K562 (cell line): Measurements from ENCODE around the gene TRAIP. TPM values are rescaled to one million over a fixed set of nuclear protein-coding genes. Genes with fewer than 3 reads are reported as not detected.

Experiments
- ATF1 ChIP-seq, 2 experiments: fragments of 450-650 bp in 1 of 2; IDR thresholded peaks; 2 replicates each; pipeline ENCODE4 v1.6.1; 2016; ENCODE audit warnings: missing compliant biosample characterization in 1 of 2, missing genetic modification characterization in 1 of 2
- CBX5 ChIP-seq: IDR thresholded peaks from 2 replicates; pipeline ENCODE4 v1.6.1; 2014; ENCODE audit warnings: low read depth, borderline replicate concordance
- CREB1 ChIP-seq, 2 experiments: sonication (generic) in 1 of 2; formaldehyde crosslinking in 1 of 2; IDR thresholded peaks; 2 replicates each; pipeline versions ENCODE4 v1.6.1 to v1.8.0; 2012 to 2022; ENCODE audit warnings: inconsistent platforms in 1 of 2, mild to moderate bottlenecking in 1 of 2, missing genetic modification reagents in 1 of 2, moderate library complexity in 1 of 2
- E2F4 ChIP-seq: sonication (generic); formaldehyde crosslinking; IDR thresholded peaks from 2 replicates; pipeline ENCODE4 v1.8.0; 2022; ENCODE audit warnings: mild to moderate bottlenecking, low read depth, missing genetic modification reagents
- FIP1L1 ChIP-seq: fragments of 200-400 bp; formaldehyde crosslinking; IDR thresholded peaks from 2 replicates; pipeline ENCODE4 v1.6.1; 2018; ENCODE audit warnings: mild to moderate bottlenecking, low read depth, low read length; ENCODE audit not compliant: poor library complexity, severe bottlenecking
- GABPB1 ChIP-seq: sonication (generic); formaldehyde crosslinking; IDR thresholded peaks from 2 replicates; pipeline ENCODE4 v1.8.0; 2022; ENCODE audit warnings: mild to moderate bottlenecking, missing genetic modification reagents
- MAFG ChIP-seq: fragments of 450-650 bp; conservative IDR thresholded peaks from 2 replicates; pipeline ENCODE4 v1.6.1; 2016; ENCODE audit warnings: missing genetic modification characterization, missing compliant biosample characterization
- NR2C2 ChIP-seq, 2 experiments: fragments of 200-800 bp in 1 of 2; sonication (Bioruptor generic) in 1 of 2; sonication (generic) in 1 of 2; formaldehyde crosslinking in 1 of 2; IDR thresholded peaks; 2 replicates each; pipeline versions ENCODE4 v1.6.1 to v1.8.0; 2016 to 2022; ENCODE audit warnings: mild to moderate bottlenecking in 1 of 2, missing compliant biosample characterization in 1 of 2, missing genetic modification characterization in 1 of 2, missing genetic modification reagents in 1 of 2
- NRF1 ChIP-seq, 2 experiments: fragments of 450-650 bp; IDR thresholded peaks in 1 of 2; conservative IDR thresholded peaks in 1 of 2; 2 replicates each; pipeline ENCODE4 v1.6.1; 2014; ENCODE audit warnings: mild to moderate bottlenecking in 2 of 2
- RB1 ChIP-seq: fragments of 450-650 bp; IDR thresholded peaks from 2 replicates; pipeline ENCODE4 v1.6.1; 2017; ENCODE audit warnings: low read depth, mild to moderate bottlenecking
- RBFOX2 ChIP-seq: fragments of 200-400 bp; formaldehyde crosslinking; IDR thresholded peaks from 2 replicates; pipeline ENCODE4 v1.6.1; 2017; ENCODE audit warnings: low read depth, mild to moderate bottlenecking, low read length, moderate library complexity
- TAF9B ChIP-seq: fragments of 450-650 bp; IDR thresholded peaks from 2 replicates; pipeline ENCODE4 v1.6.1; 2018; ENCODE audit warnings: mild to moderate bottlenecking; ENCODE audit not compliant: partially characterized antibody
- XRCC5 ChIP-seq: fragments of 200-400 bp; formaldehyde crosslinking; IDR thresholded peaks from 2 replicates; pipeline ENCODE4 v1.6.1; 2017; ENCODE audit warnings: low read depth, mild to moderate bottlenecking, low read length
- ZBTB1 ChIP-seq: sonication (generic); formaldehyde crosslinking; IDR thresholded peaks from 2 replicates; pipeline ENCODE4 v1.8.1; 2023; ENCODE audit warnings: missing genetic modification reagents, low read depth, mild to moderate bottlenecking, borderline replicate concordance
- polyA plus RNA-seq, 8 experiments: library from polyadenylated mRNA; depleted of rRNA in 4 of 8; stranded (reverse) in 5 of 8; unstranded in 3 of 8; fragments of >200 nt; fragmentation: Nextera tagmentation in 2 of 8; fragmentation: Illumina TruSeq in 1 of 8; extraction: Ambion mirVana in 2 of 8; extraction: Trizol in 1 of 8; gene quantifications; 2 replicates each; pipeline versions ENCODE4 v1.2.1 to v1.2.3, GENCODE V29; 2011 to 2014; ENCODE audit warnings: inconsistent platforms in 1 of 8, missing spikeins in 1 of 8
- total RNA-seq, 7 experiments: library from RNA; depleted of rRNA in 6 of 7; stranded (reverse); fragments of >200 nt in 6 of 7; fragmentation: Illumina TruSeq in 2 of 7; extraction: Trizol in 2 of 7; gene quantifications; 2 replicates each; pipeline versions ENCODE4 v1.2.1 to v1.2.3, GENCODE V29; 2011 to 2021; ENCODE audit warnings: low replicate concordance in 1 of 7
- TF ChIP-seq, protein P1 (sequence below): fragments of 200-800 bp; sonication (Bioruptor generic); IDR thresholded peaks from 2 replicates; pipeline ENCODE4 v1.6.1; 2017; ENCODE audit warnings: missing genetic modification characterization, missing compliant biosample characterization
- TF ChIP-seq, protein P2 (sequence below): sonication (generic); formaldehyde crosslinking; IDR thresholded peaks from 2 replicates; pipeline ENCODE4 v1.9.0; 2022; ENCODE audit warnings: mild to moderate bottlenecking, missing genetic modification reagents
- TF ChIP-seq, protein P3 (sequence below): fragments of 250-450 bp; sonication (Bioruptor Pico); IDR thresholded peaks from 2 replicates; pipeline ENCODE4 v1.4.0; 2020; ENCODE audit warnings: mild to moderate bottlenecking, moderate library complexity, borderline replicate concordance

Gene TRAIP
- total and polyA plus RNA-seq, 9 of the 15 experiments (the other 6 are each of a cell fraction or from before 2014, with no cell fraction given) = 14.3 to 38.6 (median 21.2) TPM

- TF ChIP-seq, protein P1, sequence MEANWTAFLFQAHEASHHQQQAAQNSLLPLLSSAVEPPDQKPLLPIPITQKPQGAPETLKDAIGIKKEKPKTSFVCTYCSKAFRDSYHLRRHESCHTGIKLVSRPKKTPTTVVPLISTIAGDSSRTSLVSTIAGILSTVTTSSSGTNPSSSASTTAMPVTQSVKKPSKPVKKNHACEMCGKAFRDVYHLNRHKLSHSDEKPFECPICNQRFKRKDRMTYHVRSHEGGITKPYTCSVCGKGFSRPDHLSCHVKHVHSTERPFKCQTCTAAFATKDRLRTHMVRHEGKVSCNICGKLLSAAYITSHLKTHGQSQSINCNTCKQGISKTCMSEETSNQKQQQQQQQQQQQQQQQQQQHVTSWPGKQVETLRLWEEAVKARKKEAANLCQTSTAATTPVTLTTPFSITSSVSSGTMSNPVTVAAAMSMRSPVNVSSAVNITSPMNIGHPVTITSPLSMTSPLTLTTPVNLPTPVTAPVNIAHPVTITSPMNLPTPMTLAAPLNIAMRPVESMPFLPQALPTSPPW (CRISPR knock-in tag) = peak; percentile 73
- TF ChIP-seq MAFG (tag) = no peak
- peak; percentile 77 for TF ChIP-seq RB1
- TF ChIP-seq XRCC5 = 0 out of 2 replicates have a peak, but pooled peaks have one; percentile 50
- TF ChIP-seq NR2C2 (CRISPR knock-in tag; IDR thresholded peaks at IDR 0.05) = 0 out of 2 replicates have a peak, but pooled peaks have one; percentile 11
- no peak for TF ChIP-seq NR2C2 (tag; IDR thresholded peaks at IDR 0.05)
- TF ChIP-seq GABPB1 (CRISPR knock-in tag) = peak; percentile 31
- peak; percentile 59 for TF ChIP-seq FIP1L1
- TF ChIP-seq CREB1 (IDR thresholded peaks at IDR 0.05) = no peak
- 0 out of 2 replicates have a peak, but pooled peaks have one; percentile 59 for TF ChIP-seq CREB1 (CRISPR knock-in tag; IDR thresholded peaks at IDR 0.05)
- TF ChIP-seq, protein P2, sequence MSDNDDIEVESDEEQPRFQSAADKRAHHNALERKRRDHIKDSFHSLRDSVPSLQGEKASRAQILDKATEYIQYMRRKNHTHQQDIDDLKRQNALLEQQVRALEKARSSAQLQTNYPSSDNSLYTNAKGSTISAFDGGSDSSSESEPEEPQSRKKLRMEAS (CRISPR knock-in tag) = peak; percentile 8; the same call in 1 of the 2 replicates
- no peak for TF ChIP-seq ATF1 (CRISPR knock-in tag; IDR thresholded peaks at IDR 0.05)
- TF ChIP-seq ATF1 (tag; IDR thresholded peaks at IDR 0.05) = peak; percentile 50; the same call in 1 of the 2 replicates
- TF ChIP-seq ZBTB1 (CRISPR knock-in tag) = peak; percentile 79; the same call in 1 of the 2 replicates
- TF ChIP-seq NRF1 (conservative IDR thresholded peaks at IDR 0.05 in 1 of 2, IDR thresholded peaks at IDR 0.05 in 1 of 2) = peak; percentile 28 to 36; a peak in 3 of 4 replicates
- 0 out of 2 replicates have a peak, but pooled peaks have one; percentile 42 for TF ChIP-seq E2F4 (CRISPR knock-in tag)
- TF ChIP-seq TAF9B = peak; percentile 12
- peak; percentile 77 for TF ChIP-seq RBFOX2
- TF ChIP-seq, protein P3, sequence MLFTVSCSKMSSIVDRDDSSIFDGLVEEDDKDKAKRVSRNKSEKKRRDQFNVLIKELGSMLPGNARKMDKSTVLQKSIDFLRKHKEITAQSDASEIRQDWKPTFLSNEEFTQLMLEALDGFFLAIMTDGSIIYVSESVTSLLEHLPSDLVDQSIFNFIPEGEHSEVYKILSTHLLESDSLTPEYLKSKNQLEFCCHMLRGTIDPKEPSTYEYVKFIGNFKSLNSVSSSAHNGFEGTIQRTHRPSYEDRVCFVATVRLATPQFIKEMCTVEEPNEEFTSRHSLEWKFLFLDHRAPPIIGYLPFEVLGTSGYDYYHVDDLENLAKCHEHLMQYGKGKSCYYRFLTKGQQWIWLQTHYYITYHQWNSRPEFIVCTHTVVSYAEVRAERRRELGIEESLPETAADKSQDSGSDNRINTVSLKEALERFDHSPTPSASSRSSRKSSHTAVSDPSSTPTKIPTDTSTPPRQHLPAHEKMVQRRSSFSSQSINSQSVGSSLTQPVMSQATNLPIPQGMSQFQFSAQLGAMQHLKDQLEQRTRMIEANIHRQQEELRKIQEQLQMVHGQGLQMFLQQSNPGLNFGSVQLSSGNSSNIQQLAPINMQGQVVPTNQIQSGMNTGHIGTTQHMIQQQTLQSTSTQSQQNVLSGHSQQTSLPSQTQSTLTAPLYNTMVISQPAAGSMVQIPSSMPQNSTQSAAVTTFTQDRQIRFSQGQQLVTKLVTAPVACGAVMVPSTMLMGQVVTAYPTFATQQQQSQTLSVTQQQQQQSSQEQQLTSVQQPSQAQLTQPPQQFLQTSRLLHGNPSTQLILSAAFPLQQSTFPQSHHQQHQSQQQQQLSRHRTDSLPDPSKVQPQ (CRISPR knock-in tag) = no peak
- no peak for TF ChIP-seq CBX5
Measured at GRCh38 chr3:49802719-49803464, 53.5 kb downstream of the TRAIP start, which contains the start of gene INKA1 (continued).
